Measurements from ENCODE around the gene PNKP. TPM values are rescaled to one million over a fixed set of nuclear protein-coding genes. Genes with fewer than 3 reads are reported as not detected.

Gene PNKP
- total RNA-seq, 2 donors from 2014 or later, result 40.5 to 43.4 TPM

- intact Hi-C loops (cut with DNase I), result no loop called here
- peak; percentile 98 for DNase-seq (ENCODE audit: low spot score)
Measured at GRCh38 chr19:49850487-49851342, 16.7 kb downstream of the PNKP start, which contains the start of gene PTOV1. Gene PTOV1, plus strand, starts transcription at chr19:49851159.

- intact Hi-C loops (cut with DNase I), result no loop called here
- DNase-seq (ENCODE audit: low spot score), result no peak
Measured at GRCh38 chr19:49850221-49850486, 17.2 kb downstream of the PNKP start.

DNA sequence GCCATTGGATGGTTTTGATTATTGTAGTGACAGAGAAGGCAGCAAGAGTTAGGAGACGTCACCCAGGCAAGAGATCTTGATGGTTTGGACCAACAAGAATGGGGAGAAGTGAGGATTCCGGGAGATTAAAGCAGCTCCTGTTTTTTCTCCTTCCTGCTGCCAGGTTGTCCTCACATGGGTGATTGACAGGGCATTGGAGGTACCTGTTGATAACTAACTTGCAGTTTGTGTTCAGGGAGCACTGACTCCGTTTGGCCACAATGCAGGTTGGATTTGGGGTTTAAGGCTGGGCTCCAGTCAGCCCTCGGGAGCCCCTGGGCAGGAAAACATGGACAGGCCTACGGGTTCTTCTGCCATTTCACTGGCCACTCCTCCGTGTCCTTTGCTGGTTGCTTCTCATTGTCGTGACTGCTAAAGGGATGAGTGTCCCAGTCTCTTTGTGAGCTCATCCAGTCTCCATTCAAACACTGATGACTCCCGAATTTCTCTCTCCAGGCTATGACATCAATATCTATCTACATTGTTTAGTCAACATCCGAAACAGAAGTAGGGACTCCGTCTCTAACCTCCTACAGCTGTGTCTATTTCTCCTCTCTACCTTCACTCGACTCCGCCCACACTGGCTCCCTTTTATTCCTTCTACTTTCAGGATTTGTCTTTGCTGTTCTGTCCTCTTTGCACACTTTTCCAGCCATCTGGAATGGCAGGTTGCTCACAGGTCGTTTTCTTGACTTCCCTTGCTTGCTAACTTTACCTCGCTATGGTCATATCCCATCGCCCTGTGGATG, 17.7 kb downstream of the PNKP start:
- no peak for DNase-seq (ENCODE audit: low spot score)
- intact Hi-C loops (cut with DNase I), result no loop called here

- no peak for DNase-seq (ENCODE audit: low spot score)
- intact Hi-C loops (cut with DNase I), result loop anchor here in 1 of 2 donors (1.0 kb wide), 1 partner anchor 21 kb away; no protein-coding TSS in a partner anchor
Measured at GRCh38 chr19:49848938-49849337, 18.4 kb downstream of the PNKP start.

- intact Hi-C loops (cut with DNase I), result loop anchor here in 1 of 2 donors (1.0 kb wide), 1 partner anchor 22 kb away; no protein-coding TSS in a partner anchor
Measured at GRCh38 chr19:49847731-49848696, 19.4 kb downstream of the PNKP start.

GRCh38 chr19:49846408-49846807, 21.0 kb downstream of the PNKP start:
- no peak for DNase-seq (ENCODE audit: low spot score)
- intact Hi-C loops (cut with DNase I), result no loop called here

More at GRCh38 chr19:49847731-49848696, 19.4 kb downstream of the PNKP start:
- DNase-seq (ENCODE audit: low spot score), result no peak

DNA sequence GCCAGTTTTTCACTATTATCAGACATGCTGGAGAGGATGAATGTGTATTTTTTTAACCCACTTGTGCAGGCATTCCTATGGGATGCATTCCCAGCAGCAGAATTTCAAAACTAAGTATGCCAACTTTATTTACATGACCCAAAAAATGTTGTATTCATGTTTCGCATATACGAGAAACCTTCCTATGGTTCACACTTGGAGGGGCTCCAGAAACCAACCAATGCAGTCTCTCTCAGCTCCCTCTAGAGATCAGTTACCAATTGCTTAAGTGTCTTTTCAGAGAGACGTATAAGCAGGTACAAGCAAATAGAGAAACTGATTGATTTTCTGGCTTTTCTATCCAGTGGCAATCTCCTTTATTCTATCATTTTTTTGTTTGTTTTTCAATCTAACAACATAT, 22.0 kb downstream of the PNKP start:
- intact Hi-C loops (cut with DNase I), result no loop called here
- DNase-seq (ENCODE audit: low spot score), result no peak

GRCh38 chr19:49844138-49845095, 23.0 kb downstream of the PNKP start:
- intact Hi-C loops (cut with DNase I), result no loop called here
- DNase-seq (ENCODE audit: low spot score), result no peak

- intact Hi-C loops (cut with DNase I), result no loop called here
- DNase-seq (ENCODE audit: low spot score), result no peak
Measured at GRCh38 chr19:49843265-49843664, 24.1 kb downstream of the PNKP start.

GRCh38 chr19:49840736-49841249, 26.6 kb downstream of the PNKP start:
- DNase-seq (ENCODE audit: low spot score), result no peak
- intact Hi-C loops (cut with DNase I), result no loop called here

- intact Hi-C loops (cut with DNase I), result no loop called here
- no peak for DNase-seq (ENCODE audit: low spot score)
Measured at GRCh38 chr19:49840321-49840720, 27.1 kb downstream of the PNKP start.

- no peak for DNase-seq (ENCODE audit: low spot score)
- intact Hi-C loops (cut with DNase I), result no loop called here
Measured at GRCh38 chr19:49839713-49840112, 27.7 kb downstream of the PNKP start.

DNA sequence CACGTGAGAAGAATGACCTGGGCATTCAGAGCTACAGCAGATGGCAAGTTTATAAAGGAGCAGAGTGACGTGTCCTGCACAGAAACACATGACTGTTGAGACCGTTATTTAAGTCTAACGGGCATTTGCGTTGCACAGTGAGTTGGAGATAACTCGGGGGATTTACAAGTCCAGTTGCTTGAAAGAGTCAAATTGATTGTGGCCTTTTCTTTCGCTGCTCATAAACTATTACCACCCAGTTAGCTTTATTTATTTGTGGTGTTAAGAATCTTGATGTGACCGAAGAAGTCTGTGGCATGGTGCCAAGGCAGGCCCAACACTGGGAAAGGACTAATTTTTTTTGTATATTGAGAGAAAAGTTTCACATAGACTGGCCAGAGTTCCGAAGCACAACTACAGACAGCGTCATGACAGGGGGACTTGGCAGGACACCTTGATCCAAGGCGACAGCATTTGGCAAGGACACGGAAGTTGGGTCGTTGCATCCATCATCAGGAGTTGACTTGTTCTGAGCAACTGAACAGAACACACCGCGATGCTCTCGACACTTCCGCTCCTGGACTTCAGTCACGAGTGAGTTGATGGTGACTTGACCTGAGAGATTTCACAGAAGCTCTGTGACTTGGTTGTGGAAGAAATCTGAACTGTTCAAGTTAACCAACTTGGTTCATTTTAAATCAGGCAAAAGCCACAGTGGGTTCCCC, 28.3 kb downstream of the PNKP start:
- intact Hi-C loops (cut with DNase I), result no loop called here
- no peak for DNase-seq (ENCODE audit: low spot score)

GRCh38 chr19:49837425-49837824, 30.0 kb downstream of the PNKP start:
- intact Hi-C loops (cut with DNase I), result no loop called here

GRCh38 chr19:49837009-49837310, 30.4 kb downstream of the PNKP start:
- intact Hi-C loops (cut with DNase I), result no loop called here

More at GRCh38 chr19:49837425-49837824, 30.0 kb downstream of the PNKP start:
- DNase-seq (ENCODE audit: low spot score), result no peak

GRCh38 chr19:49836176-49837008, 31.0 kb downstream of the PNKP start:
- intact Hi-C loops (cut with DNase I), result no loop called here
- DNase-seq (ENCODE audit: low spot score), result no peak

More at GRCh38 chr19:49837009-49837310, 30.4 kb downstream of the PNKP start:
- no peak for DNase-seq (ENCODE audit: low spot score)

- intact Hi-C loops (cut with DNase I), result no loop called here
- DNase-seq (ENCODE audit: low spot score), result no peak
Measured at GRCh38 chr19:49835562-49835961, 31.8 kb downstream of the PNKP start.
